ENCODE data around the gene TRIM10.

Gene TRIM10

GRCh38 chr6:30160785-30161531 is at the start of gene TRIM10:
Gene TRIM10 (minus strand): TSS chr6:30161211. CDS start chr6:30160858, 353 bp downstream.
- H3K4me3 ChIP-seq (replicated peaks; ENCODE audit: low read depth, low read length): no peak within 1 kb of the TSS
- no peak for TF ChIP-seq CTCF (IDR thresholded peaks at IDR 0.05; ENCODE audit: low read length, missing control alignments)
- no peak for DNase-seq (ENCODE audit: low read depth)

- no peak overlapping the region for H3K4me3 ChIP-seq (replicated peaks; ENCODE audit: low read depth, low read length)
- DNase-seq (ENCODE audit: low read depth): peak; percentile 28
- no peak for TF ChIP-seq CTCF (IDR thresholded peaks at IDR 0.05; ENCODE audit: low read length, missing control alignments)
These were observed 46.7 kb upstream of the TRIM10 start for GRCh38 chr6:30207619-30208295.

- peak; percentile 30 for DNase-seq (ENCODE audit: low read depth)
- no peak overlapping the region for H3K4me3 ChIP-seq (replicated peaks; ENCODE audit: low read depth, low read length)
- no peak for TF ChIP-seq CTCF (IDR thresholded peaks at IDR 0.05; ENCODE audit: low read length, missing control alignments)
These were observed 46.0 kb upstream of the TRIM10 start for GRCh38 chr6:30206799-30207618.

GRCh38 chr6:30206152-30206551 is 45.1 kb upstream of the TRIM10 start:
- DNase-seq (ENCODE audit: low read depth): no peak
- H3K4me3 ChIP-seq (replicated peaks; ENCODE audit: low read depth, low read length): no peak overlapping the region
- TF ChIP-seq CTCF (IDR thresholded peaks at IDR 0.05; ENCODE audit: low read length, missing control alignments): no peak

GRCh38 chr6:30204116-30204515 is 43.1 kb upstream of the TRIM10 start:
- no peak overlapping the region for H3K4me3 ChIP-seq (replicated peaks; ENCODE audit: low read depth, low read length)
- no peak for DNase-seq (ENCODE audit: low read depth)
- no peak for TF ChIP-seq CTCF (IDR thresholded peaks at IDR 0.05; ENCODE audit: low read length, missing control alignments)

- no peak overlapping the region for H3K4me3 ChIP-seq (replicated peaks; ENCODE audit: low read depth, low read length)
These were observed 41.4 kb upstream of the TRIM10 start for GRCh38 chr6:30202366-30202765.

More at GRCh38 chr6:30202366-30202765, 41.4 kb upstream of the TRIM10 start:
- DNase-seq (ENCODE audit: low read depth): no peak
- no peak for TF ChIP-seq CTCF (IDR thresholded peaks at IDR 0.05; ENCODE audit: low read length, missing control alignments)

All from fibroblast of pulmonary artery (primary cell).